Measurements from ENCODE around the gene TMEM184A.
A peak's percentile ranks its signal among the peaks of the same experiment; 100 is the strongest.

Gene TMEM184A

GRCh38 chr7:1559626-1560590, 3.9 kb upstream of the TMEM184A start:
- H3K4me3 ChIP-seq (ENCODE audit: low read length), result no peak overlapping the region
- TF ChIP-seq CTCF (conservative IDR thresholded peaks at IDR 0.05; ENCODE audit: low read length), result no peak
- DNase-seq (ENCODE audit: low read depth), result no peak

GRCh38 chr7:1558841-1559625, 3.0 kb upstream of the TMEM184A start:
- no peak for TF ChIP-seq CTCF (conservative IDR thresholded peaks at IDR 0.05; ENCODE audit: low read length)
- no peak overlapping the region for H3K4me3 ChIP-seq (ENCODE audit: low read length)
- DNase-seq (ENCODE audit: low read depth), result no peak

GRCh38 chr7:1558181-1558811, 2.3 kb upstream of the TMEM184A start:
- no peak for DNase-seq (ENCODE audit: low read depth)
- no peak overlapping the region for H3K4me3 ChIP-seq (ENCODE audit: low read length)
- TF ChIP-seq CTCF (conservative IDR thresholded peaks at IDR 0.05; ENCODE audit: low read length), result peak; percentile 12; the same call in 1 of the 2 replicates

- DNase-seq (ENCODE audit: low read depth), result no peak
- no peak overlapping the region for H3K4me3 ChIP-seq (ENCODE audit: low read length)
- no peak for TF ChIP-seq CTCF (conservative IDR thresholded peaks at IDR 0.05; ENCODE audit: low read length)
These were observed 1.8 kb upstream of the TMEM184A start for GRCh38 chr7:1557771-1558170.

GRCh38 chr7:1557006-1557405, 1.0 kb upstream of the TMEM184A start:
- DNase-seq (ENCODE audit: low read depth), result no peak
- TF ChIP-seq CTCF (conservative IDR thresholded peaks at IDR 0.05; ENCODE audit: low read length), result no peak

GRCh38 chr7:1555046-1555812, 776 bp downstream of the TMEM184A start:
- DNase-seq (ENCODE audit: low read depth), result peak; percentile 84
- no peak overlapping the region for H3K4me3 ChIP-seq (ENCODE audit: low read length)
- no peak for TF ChIP-seq CTCF (conservative IDR thresholded peaks at IDR 0.05; ENCODE audit: low read length)

More at GRCh38 chr7:1557006-1557405, 1.0 kb upstream of the TMEM184A start:
- no peak overlapping the region for H3K4me3 ChIP-seq (ENCODE audit: low read length)

Measured in AG10803 (cell line).